GM10248 (cell line): ENCODE data around the gene RBM23.

ENCODE experiments used
- CTCF ChIA-PET: fragments of 300-600 bp; sonication (Branson Sonifier 250); formaldehyde crosslinking; extraction: SDS; loops from one replicate; lab custom pipeline; 2021; ENCODE audit warnings: antibody characterized with exemption; lab: Yijun Ruan, JAX
- POLR2A ChIA-PET: fragments of 350-650 bp; sonication (Branson Sonifier 250); formaldehyde crosslinking; extraction: SDS; loops from one replicate; lab custom pipeline; 2020; ENCODE audit warnings: antibody characterized with exemption; lab: Yijun Ruan, JAX
- DNase-seq: peaks from one replicate; pipeline ENCODE4 v3.0.0; 2012; ENCODE audit errors: extremely low spot score
- TF ChIP-seq, protein P1 (sequence below): IDR thresholded peaks from 2 replicates; pipeline ENCODE4 v1.5.1; 2012; ENCODE audit warnings: mild to moderate bottlenecking, low read depth; ENCODE audit errors: extremely low read depth, missing control alignments, control extremely low read depth

RBM23 gene

DNA sequence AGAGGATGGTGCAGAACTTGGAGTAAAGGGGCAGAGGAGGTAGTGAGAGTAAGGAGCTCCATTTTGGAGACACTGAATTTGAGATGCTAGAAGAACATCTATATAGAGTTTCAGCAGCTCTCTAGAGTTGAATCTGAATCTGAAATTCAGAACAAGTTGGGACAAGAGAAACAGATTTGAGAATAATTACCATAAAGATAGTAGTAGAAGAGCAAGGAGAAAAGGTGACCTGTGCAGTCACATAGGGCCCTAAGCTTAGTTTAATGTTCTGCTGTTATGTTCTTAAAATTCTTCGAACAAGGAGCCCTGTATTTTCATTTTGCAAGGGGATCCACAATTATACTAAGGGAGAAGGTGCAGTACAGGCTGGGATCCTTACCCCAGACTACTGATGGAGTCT, 28.5 kb downstream of the RBM23 start:
- ChIA-PET POLR2A (no interaction called here), CTCF (interaction anchor here (1.0 to 12.3 kb wide), 9 partner anchors 8 to 319 kb away, joined by 3 to 196 read pairs (median 5); partner anchors contain the start of genes LRP10, PRMT5 and REM2)
- no peak for DNase-seq
- TF ChIP-seq, protein P1, sequence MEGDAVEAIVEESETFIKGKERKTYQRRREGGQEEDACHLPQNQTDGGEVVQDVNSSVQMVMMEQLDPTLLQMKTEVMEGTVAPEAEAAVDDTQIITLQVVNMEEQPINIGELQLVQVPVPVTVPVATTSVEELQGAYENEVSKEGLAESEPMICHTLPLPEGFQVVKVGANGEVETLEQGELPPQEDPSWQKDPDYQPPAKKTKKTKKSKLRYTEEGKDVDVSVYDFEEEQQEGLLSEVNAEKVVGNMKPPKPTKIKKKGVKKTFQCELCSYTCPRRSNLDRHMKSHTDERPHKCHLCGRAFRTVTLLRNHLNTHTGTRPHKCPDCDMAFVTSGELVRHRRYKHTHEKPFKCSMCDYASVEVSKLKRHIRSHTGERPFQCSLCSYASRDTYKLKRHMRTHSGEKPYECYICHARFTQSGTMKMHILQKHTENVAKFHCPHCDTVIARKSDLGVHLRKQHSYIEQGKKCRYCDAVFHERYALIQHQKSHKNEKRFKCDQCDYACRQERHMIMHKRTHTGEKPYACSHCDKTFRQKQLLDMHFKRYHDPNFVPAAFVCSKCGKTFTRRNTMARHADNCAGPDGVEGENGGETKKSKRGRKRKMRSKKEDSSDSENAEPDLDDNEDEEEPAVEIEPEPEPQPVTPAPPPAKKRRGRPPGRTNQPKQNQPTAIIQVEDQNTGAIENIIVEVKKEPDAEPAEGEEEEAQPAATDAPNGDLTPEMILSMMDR = no peak

DNA sequence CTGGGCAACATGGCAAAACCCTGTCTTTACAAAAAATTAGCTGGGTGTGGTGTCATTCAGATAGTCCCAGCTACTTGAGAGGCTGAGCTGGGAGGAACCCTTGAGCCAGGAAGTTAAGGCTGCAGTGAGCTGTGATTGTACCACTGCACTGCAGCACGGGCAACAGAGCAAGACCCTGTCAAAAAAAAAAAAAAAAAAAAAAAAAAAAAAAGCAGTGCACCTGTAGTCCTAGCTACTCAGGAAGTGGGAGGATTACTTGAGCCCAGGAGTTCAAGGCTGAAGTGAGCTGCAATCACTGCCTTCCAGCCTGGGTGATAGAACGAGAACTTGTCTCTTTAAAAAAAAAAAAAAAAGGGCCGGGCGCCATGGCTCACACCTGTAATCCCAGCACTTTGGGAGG, 30.3 kb downstream of the RBM23 start:
- no peak for DNase-seq
- POLR2A ChIA-PET = interaction anchor here (0.6 to 1.9 kb wide), 5 partner anchors 13 to 333 kb away, joined by 3 to 6 read pairs (median 4); partner anchors contain the start of gene OXA1L
- TF ChIP-seq, protein P1 = no peak
- CTCF ChIA-PET = interaction anchor here (0.9 to 12.3 kb wide), 14 partner anchors 8 to 332 kb away, joined by 3 to 196 read pairs (median 4); partner anchors contain the start of genes LRP10 and RBM23

DNA sequence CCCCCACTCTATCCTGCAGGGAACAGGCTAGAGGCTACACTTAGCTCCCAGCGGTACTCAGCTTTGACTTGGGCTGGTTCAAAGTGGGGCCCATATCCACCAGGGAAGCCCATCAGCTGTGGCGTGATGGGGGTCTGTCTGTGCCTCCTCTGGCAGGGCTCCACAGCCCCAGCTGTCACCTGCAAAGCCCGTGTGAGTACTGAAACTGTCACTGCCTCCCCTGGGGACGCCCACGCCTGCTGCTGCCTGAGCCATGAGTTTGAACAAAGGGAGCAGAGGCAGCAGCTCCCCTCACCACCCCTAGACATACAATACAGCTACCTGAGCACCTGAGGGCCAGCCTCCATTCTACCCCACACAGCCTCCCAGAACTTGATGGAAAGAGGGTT, 31.0 kb downstream of the RBM23 start:
- POLR2A ChIA-PET = interaction anchor here (0.6 to 1.9 kb wide), 5 partner anchors 14 to 332 kb away, joined by 3 to 6 read pairs (median 4); partner anchors contain the start of gene OXA1L
- TF ChIP-seq, protein P1 = no peak
- CTCF ChIA-PET = interaction anchor here (0.9 to 12.3 kb wide), 12 partner anchors 8 to 331 kb away, joined by 3 to 196 read pairs (median 6); partner anchors contain the start of genes LRP10 and RBM23
- DNase-seq = peak; percentile 72

DNA sequence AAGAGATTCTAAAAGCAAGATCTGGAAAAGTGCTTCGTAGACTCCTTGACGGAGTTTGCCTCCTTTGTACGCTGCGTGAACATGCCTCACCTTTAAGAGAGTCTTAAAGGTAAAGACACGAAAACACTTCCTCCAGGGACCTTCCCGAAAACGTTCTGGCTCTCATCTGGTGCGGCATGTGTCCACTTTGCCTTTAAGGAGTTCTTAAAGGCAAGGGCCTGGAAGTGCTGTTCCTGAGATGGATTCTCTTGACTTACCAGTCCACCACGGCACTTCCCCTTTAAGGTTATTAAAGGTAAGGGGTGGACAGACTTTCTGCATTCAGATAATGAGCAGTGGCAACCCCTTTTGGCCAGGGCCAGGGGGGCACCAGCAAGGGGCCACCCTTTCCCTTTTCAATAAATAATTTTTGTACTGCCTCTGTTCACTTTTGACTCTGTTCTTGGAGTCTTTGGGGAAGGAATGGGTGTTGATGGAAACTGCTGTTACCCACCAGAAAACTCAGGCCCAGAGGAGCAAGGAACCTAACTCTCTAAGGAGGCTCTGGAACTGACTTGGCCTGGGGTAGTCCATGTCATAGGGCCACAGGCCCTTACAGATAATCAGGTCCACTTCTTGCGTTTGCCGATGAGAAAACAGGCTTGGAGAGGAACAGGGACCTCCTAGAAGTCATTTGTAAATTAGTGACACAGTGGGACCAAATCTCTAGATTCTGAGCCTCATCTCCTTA, 31.5 kb downstream of the RBM23 start:
- TF ChIP-seq, protein P1 = no peak
- POLR2A ChIA-PET = interaction anchor here (0.6 to 1.5 kb wide), 2 partner anchors 121 to 204 kb away, joined by 3 to 4 read pairs; partner anchors contain the start of gene OXA1L
- peak; percentile 71 for DNase-seq
- CTCF ChIA-PET = interaction anchor here (0.9 to 12.3 kb wide), 13 partner anchors 9 to 331 kb away, joined by 3 to 196 read pairs (median 7); partner anchors contain the start of genes LRP10 and RBM23

DNA sequence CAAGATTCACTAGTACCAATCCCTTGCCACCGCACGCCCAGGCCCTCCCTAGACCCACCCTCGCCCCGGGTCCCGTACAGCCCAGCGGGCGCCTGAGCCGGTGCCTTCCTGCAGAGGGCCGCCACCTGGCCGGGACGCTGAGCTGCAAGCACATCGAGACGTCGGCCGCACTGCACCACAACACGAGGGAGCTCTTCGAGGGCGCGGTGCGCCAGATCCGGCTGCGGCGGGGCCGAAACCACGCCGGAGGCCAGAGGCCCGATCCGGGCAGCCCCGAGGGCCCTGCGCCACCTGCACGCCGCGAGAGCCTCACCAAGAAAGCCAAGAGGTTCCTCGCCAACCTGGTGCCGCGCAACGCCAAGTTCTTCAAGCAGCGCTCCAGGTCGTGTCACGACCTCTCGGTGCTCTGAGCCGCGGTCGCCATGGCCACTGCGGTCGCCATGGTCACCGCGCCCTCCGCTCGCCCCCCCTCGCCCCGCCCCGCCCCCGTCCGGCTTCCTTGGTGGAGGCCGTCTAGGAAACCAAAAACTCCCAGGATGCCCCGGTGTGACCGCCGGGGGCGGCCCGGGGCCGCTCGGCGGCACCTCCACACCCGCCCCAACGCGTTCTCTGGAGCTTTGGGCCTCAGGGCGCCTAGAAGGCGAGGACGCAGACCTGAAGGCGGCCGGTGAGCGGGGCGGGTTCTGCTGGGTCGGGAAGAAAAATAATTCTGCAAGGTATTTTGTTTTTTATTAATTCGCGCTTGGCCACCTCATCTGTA, 32.3 kb downstream of the RBM23 start:
- DNase-seq = peak; percentile 89
- ChIA-PET CTCF (interaction anchor here (0.8 to 12.3 kb wide), 15 partner anchors 9 to 331 kb away, joined by 3 to 196 read pairs (median 3); partner anchors contain the start of genes LRP10 and OXA1L), POLR2A (interaction anchor here (0.6 to 1.5 kb wide), 4 partner anchors 9 to 121 kb away, joined by 3 to 6 read pairs (median 4); no protein-coding TSS in a partner anchor)
- TF ChIP-seq, protein P1 = peak; percentile 40
